B cell (primary cell): ENCODE data around the gene LILRB3. TPM values are rescaled to one million over a fixed set of nuclear protein-coding genes. Genes with fewer than 3 reads are reported as not detected.
A peak's percentile ranks its signal among the peaks of the same experiment; 100 is the strongest.

Experiments used
- ATAC-seq: fragments of 200-7000 bp; cut with Tn5 transposase; one replicate; pipeline ENCODE4 v1.10.0; 2021; ENCODE audit warnings: low read depth, mild to moderate bottlenecking, moderate number of reproducible peaks, moderate library complexity
- CTCF ChIA-PET: fragments of 350-600 bp; sonication (Branson Sonifier 250); formaldehyde crosslinking; loops from one replicate; lab custom pipeline; 2021; ENCODE audit warnings: antibody characterized with exemption, inconsistent platforms; lab: Charles Lee
- POLR2A ChIA-PET: fragments of 350-600 bp; sonication (Branson Sonifier 250); formaldehyde crosslinking; loops from one replicate; lab custom pipeline; 2021; ENCODE audit warnings: antibody characterized with exemption; lab: Charles Lee
- DNase-seq: peaks from one replicate; pipeline ENCODE4 v3.0.0; 2013
- H2AFZ ChIP-seq: 2 replicates; pipeline ENCODE4 v1.6.1; 2012; ENCODE audit warnings: mild to moderate bottlenecking, low read depth, low read length; ENCODE audit not compliant: insufficient read depth, poor library complexity, severe bottlenecking
- H3K27ac ChIP-seq, 2 donors: 1 replicate in 1 of 2; 2 replicates in 1 of 2; pipeline ENCODE4 v1.5.1; 2012 to 2013; ENCODE audit warnings: low read length in 2 of 2, mild to moderate bottlenecking in 2 of 2, moderate library complexity in 1 of 2
- H3K27me3 ChIP-seq, 4 experiments: fragments of 200-600 bp in 1 of 4; sonication (generic) in 1 of 4; replicated peaks in 1 of 4; 1 replicate in 2 of 4; 2 replicates in 2 of 4; pipeline versions ENCODE4 v1.6.1 to v1.7.0; 2013 to 2016; ENCODE audit warnings: low read length in 3 of 4, mild to moderate bottlenecking in 2 of 4, mixed read lengths in 1 of 4, moderate library complexity in 1 of 4; ENCODE audit not compliant: insufficient read depth in 4 of 4, control insufficient read depth in 3 of 4; ENCODE audit errors: control extremely low read depth in 1 of 4
- H3K36me3 ChIP-seq, 2 experiments: replicated peaks in 1 of 2; 1 replicate in 1 of 2; 2 replicates in 1 of 2; pipeline versions ENCODE4 v1.6.1 to v1.7.1; 2013; ENCODE audit warnings: low read length in 1 of 2; ENCODE audit not compliant: insufficient read depth in 2 of 2, control insufficient read depth in 1 of 2; ENCODE audit errors: control extremely low read depth in 1 of 2, extremely low read depth in 1 of 2
- H3K4me1 ChIP-seq, 2 donors: fragments of 200-600 bp in 1 of 2; sonication (generic) in 1 of 2; 1 replicate in 1 of 2; 2 replicates in 1 of 2; pipeline versions ENCODE4 v1.5.1 to v1.6.1; 2013 to 2017; ENCODE audit warnings: low read length in 2 of 2; ENCODE audit not compliant: control insufficient read depth in 2 of 2, insufficient read depth in 2 of 2
- H3K4me2 ChIP-seq: replicated peaks from 2 replicates; pipeline ENCODE3; 2012; ENCODE audit warnings: mild to moderate bottlenecking, low read depth, low read length; ENCODE audit not compliant: poor library complexity, severe bottlenecking
- H3K4me3 ChIP-seq, 5 experiments: fragments of 200-600 bp in 1 of 5; sonication (generic) in 1 of 5; 1 replicate in 3 of 5; 2 replicates in 2 of 5; pipeline versions ENCODE4 v1.5.1 to v1.7.0; 2011 to 2016; ENCODE audit warnings: low read length in 4 of 5, mild to moderate bottlenecking in 4 of 5, low read depth in 2 of 5, control low read depth in 1 of 5, moderate library complexity in 1 of 5; ENCODE audit not compliant: insufficient read depth in 1 of 5; ENCODE audit errors: control extremely low read depth in 1 of 5, extremely low read depth in 1 of 5
- H3K79me2 ChIP-seq: fragments of 200-600 bp; sonication (generic); one replicate; pipeline ENCODE4 v1.6.0; 2016; ENCODE audit warnings: low read length; ENCODE audit not compliant: control insufficient read depth, insufficient read depth
- H3K9ac ChIP-seq: fragments of 200-600 bp; sonication (generic); 2 replicates; pipeline ENCODE4 v1.6.1; 2017; ENCODE audit warnings: mild to moderate bottlenecking, low read length, moderate library complexity
- H3K9me3 ChIP-seq, 3 donors: one replicate each; pipeline versions ENCODE4 v1.6.1 to v1.7.1; 2013; ENCODE audit warnings: low read length in 2 of 3; ENCODE audit not compliant: control insufficient read depth in 2 of 3, insufficient read depth in 1 of 3; ENCODE audit errors: control extremely low read depth in 1 of 3
- H4K20me1 ChIP-seq: 2 replicates; pipeline ENCODE4 v1.6.0; 2012; ENCODE audit warnings: mild to moderate bottlenecking, low read length; ENCODE audit not compliant: insufficient read depth, control insufficient read depth, poor library complexity, severe bottlenecking
- H3K27ac Mint-ChIP-seq: one replicate; pipeline ENCODE4 v1.8.0; 2021; ENCODE audit warnings: mixed read lengths
- H3K27me3 Mint-ChIP-seq: one replicate; pipeline ENCODE4 v1.8.0; 2021; ENCODE audit warnings: mixed read lengths
- H3K4me1 Mint-ChIP-seq: one replicate; pipeline ENCODE4 v1.8.0; 2021; ENCODE audit warnings: mixed read lengths
- H3K4me3 Mint-ChIP-seq: one replicate; pipeline ENCODE4 v1.8.0; 2021; ENCODE audit warnings: mixed read lengths
- H3K9me3 Mint-ChIP-seq: one replicate; pipeline ENCODE4 v1.8.0; 2022; ENCODE audit warnings: mixed read lengths; ENCODE audit not compliant: insufficient read depth
- EZH2 ChIP-seq: IDR thresholded peaks from 2 replicates; pipeline ENCODE4 v1.6.1; 2012; ENCODE audit warnings: borderline replicate concordance, low read depth, mild to moderate bottlenecking, moderate library complexity, low read length; ENCODE audit not compliant: insufficient read depth, poor library complexity, severe bottlenecking
- WGBS: methylation state at CpG from one replicate; pipeline ENCODE4 v1.1.5; 2013; ENCODE audit warnings: missing lambda C conversion rate; ENCODE audit not compliant: insufficient coverage; 5-methylcytosine and 5-hydroxymethylcytosine counted together
- intact Hi-C: fragments of 100-400 bp; cut with micrococcal nuclease; formaldehyde crosslinking; loops from one replicate; pipeline ENCODE4 v1.10.0; 2022
- polyA plus RNA-seq: library from polyadenylated mRNA; depleted of rRNA; stranded (reverse); fragments of >200 nt; gene quantifications from 2 replicates; pipeline ENCODE4 v1.2.3, GENCODE V29; 2012
- total RNA-seq, 2 donors: library from RNA; stranded (reverse); fragments of 120-200 nt in 1 of 2; gene quantifications; 1 replicate in 1 of 2; 2 replicates in 1 of 2; pipeline versions ENCODE4 v1.2.3 to v1.2.4, GENCODE V29; 2013 to 2022
- TF ChIP-seq, protein P1 (sequence below): fragments of 200-600 bp; IDR thresholded peaks from one replicate; pipeline ENCODE4 v1.8.0; 2022; ENCODE audit warnings: antibody characterized with exemption, mild to moderate bottlenecking

LILRB3 gene
- total and polyA plus RNA-seq, 2 donors (not counting 1 experiment from before 2014, with no cell fraction given) = 0.25 to 2.3 TPM

DNA sequence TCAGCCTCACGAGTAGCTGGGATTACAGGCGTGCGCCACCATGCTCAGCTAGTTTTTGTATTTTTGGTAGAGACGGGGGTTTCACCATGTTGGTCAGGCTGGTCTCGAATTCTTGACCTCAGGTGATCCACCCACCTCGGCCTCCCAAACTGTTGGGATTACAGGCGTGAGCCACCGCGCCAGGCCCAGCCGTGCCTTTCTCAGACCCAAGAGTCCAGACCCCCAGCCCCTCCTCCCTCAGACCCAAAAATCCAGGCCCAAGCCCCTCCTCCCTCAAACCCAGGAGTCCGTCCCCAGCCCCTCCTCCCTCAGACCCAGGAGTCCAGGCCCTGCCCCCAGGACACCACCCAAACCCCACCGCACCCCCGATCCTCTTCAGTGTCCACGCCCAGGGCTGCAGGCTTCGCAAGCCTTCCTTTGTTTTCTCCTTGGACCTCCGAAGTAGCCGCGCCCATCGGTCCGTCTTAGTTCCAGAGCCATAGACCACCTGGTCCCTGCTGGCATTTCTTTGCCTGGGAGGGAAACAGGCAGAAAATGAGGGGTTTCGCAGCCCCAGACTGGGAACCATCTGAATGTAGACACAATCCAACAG lies 53.6 kb downstream of the LILRB3 start:
- Histone ChIP-seq H3K27ac (no peak overlapping the region), H3K79me2 (no peaks in the 10 kb centered on the region), H3K9me3 (peaks cover 0 to 17% (median 0%) of the 10 kb centered on the region in 3 donors), H4K20me1 (peaks cover 3% of the 10 kb centered on the region), H3K36me3 (no peaks in the 10 kb centered on the region), H3K9ac (no peak overlapping the region), H3K4me1 (peaks cover 23 to 30% of the 10 kb centered on the region in 2 donors), H3K27me3 (peaks cover 0 to 27% (median 13%) of the 10 kb centered on the region in 4 experiments), H3K4me3 (no peak overlapping the region), H3K4me2 (no peak overlapping the region), H2AFZ (no peak overlapping the region)
- peaks cover 15% of the 10 kb centered on the region for H3K27me3 Mint-ChIP-seq
- DNase-seq (no peak), ATAC-seq (no peak)
- peaks cover 26% of the 10 kb centered on the region for H3K4me1 Mint-ChIP-seq
- no peaks in the 10 kb centered on the region for H3K9me3 Mint-ChIP-seq
- peak overlapping the region; percentile 61 for H3K27ac Mint-ChIP-seq
- ChIA-PET CTCF (interaction anchor here (0.8 to 8.5 kb wide), 10 partner anchors 8 to 221 kb away, joined by 3 to 50 read pairs (median 6); partner anchors contain the start of genes LILRB3, MBOAT7 and TSEN34), POLR2A (no interaction called here)
- H3K4me3 Mint-ChIP-seq = no peak overlapping the region
- WGBS = 90% methylated on average over 14 of the region's 21 CpGs
- TF ChIP-seq, protein P1, sequence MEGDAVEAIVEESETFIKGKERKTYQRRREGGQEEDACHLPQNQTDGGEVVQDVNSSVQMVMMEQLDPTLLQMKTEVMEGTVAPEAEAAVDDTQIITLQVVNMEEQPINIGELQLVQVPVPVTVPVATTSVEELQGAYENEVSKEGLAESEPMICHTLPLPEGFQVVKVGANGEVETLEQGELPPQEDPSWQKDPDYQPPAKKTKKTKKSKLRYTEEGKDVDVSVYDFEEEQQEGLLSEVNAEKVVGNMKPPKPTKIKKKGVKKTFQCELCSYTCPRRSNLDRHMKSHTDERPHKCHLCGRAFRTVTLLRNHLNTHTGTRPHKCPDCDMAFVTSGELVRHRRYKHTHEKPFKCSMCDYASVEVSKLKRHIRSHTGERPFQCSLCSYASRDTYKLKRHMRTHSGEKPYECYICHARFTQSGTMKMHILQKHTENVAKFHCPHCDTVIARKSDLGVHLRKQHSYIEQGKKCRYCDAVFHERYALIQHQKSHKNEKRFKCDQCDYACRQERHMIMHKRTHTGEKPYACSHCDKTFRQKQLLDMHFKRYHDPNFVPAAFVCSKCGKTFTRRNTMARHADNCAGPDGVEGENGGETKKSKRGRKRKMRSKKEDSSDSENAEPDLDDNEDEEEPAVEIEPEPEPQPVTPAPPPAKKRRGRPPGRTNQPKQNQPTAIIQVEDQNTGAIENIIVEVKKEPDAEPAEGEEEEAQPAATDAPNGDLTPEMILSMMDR = no peak
- no peak for TF ChIP-seq EZH2
- intact Hi-C loops = loop anchor here (2.0 kb wide), 2 partner anchors 20 to 220 kb away; partner anchors contain the start of gene MBOAT7
